NOMO-1 treated with dmso at 0.1 percent for 144 hours (cell line): ENCODE results near the gene COMP.

Experiments
- DNase-seq: peaks from one replicate; lab custom pipeline; 2025; ENCODE audit not compliant: unreplicated experiment; lab: John Stamatoyannopoulos, UW

COMP gene

DNA sequence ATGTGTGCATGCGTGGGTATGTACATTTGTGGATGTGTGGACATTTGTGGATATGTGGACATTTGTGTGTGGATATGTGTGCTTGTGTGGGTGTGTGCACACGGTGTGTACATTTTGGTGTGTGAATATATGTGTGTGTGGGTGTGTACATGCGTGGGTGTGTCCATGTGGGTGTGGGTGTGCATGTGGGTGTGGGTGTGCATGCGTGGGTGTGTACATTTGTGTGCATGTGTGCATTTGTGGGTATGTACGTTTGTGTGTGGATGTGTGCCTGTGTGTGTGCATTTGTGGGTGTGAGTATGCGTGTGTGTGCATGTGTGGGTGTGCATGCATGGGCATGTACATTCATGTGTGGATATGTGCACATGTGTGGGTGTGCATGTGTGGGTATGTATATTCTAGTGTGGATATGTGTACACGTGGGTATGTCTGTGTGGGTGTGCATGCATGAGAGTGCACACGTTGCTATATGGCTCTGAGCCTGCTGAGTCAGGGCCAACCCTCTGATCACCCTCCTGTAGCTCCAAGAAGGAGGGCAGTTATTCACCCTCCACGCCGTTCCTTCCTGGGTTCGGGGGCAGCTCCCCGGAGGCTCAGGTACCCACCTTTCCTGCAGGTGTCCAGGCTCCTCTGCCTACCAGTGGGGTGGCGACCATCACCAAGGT, 20.3 kb downstream of the COMP start:
- no peak for DNase-seq

DNA sequence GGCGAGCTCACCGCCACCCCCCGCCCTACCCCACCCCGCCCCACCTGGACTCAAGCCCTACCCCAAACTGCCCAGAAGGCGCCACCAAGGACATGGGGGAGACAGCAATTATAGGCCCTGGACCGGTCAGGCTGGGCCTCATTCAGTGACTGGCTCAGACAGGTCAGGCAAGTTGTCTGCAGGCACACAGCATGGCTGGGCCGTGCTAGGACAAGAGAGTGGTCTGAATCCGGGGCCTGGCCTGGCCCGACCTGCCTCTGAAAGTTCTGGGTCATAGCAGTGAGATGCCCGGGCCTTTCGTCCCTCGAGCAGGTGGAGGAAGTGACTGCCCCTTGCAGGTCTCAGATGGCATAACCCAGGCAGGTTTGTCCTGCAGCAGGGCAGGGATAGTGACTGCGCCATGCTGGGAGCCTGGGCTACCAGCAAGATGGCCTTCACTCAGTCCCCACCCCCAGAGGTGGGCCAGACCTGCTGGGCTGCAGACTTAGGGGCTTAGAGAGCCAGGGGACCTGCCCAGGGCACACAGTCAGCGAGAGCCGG, 21.0 kb downstream of the COMP start:
- no peak for DNase-seq

DNA sequence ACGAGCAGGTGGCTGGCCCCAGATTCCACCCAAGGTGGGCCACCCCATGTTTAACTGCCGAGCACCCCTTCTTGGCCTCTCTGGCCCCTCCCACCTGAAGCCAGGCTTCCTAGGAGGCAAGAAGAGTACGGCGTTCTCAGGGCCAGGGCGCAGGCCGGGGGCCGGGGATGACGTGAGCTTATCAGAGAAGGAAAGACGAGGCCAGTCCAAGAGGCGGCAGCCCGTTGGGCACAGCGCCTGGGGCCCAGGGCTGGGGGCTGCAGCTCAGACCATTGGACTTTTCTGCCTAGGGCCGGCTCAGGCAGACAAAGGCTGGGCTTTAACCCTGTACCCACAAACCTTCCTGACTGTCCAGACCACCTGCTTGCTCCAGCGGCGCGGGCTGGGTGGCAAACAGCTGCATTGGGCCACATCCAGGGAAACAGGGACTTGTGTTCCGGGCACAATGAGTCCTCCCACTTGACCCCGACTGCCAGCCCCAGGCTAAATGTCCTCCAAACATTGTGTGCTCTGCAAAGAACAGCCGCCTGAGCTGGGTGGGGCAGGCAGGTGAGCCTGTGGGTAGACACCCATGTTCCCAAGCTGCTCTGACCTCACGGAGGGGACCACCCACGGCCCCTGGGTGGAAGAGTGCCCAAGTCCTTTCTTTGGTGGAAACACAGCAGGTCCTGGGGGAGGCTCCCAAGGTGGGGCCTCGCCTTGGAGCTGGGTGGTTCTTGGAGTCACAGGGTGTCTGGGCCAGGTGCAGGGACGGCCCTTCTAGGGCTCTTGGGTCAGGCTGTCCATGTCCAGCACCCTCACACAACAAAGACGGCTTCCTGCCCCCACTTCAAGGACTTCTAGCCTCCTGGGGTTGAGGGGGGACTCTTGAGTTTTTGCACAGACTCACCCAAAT, 21.9 kb downstream of the COMP start:
- no peak for DNase-seq

DNA sequence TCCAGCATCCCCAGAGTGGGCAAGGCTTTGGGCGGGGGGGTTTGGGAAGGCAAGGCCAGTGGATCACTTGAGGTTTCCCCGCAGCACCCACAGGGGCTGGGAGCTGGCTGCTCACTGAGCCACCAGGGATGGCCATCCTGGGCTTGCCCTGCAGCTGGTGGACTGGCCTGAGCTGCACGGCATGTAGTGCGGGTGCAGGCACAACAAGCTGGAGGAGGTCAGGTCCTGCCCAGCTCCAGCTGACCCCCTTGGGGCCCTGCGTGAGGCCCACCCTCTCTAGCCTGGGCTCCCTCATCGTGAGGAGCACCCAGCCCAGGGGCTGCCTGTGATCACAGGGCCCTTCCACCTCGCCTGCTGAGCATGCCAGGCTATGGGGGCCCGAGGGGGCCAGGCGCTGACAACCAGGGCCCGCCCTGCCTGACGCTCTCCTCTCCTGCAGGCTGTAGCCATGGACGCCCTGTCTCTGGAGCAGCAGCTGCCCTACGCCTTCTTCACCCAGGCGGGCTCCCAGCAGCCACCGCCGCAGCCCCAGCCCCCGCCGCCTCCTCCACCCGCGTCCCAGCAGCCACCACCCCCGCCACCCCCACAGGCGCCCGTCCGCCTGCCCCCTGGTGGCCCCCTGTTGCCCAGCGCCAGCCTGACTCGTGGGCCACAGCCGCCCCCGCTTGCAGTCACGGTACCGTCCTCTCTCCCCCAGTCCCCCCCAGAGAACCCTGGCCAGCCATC, 22.9 kb downstream of the COMP start:
- no peak for DNase-seq

GRCh38 chr19:18765224-18765623, 25.9 kb downstream of the COMP start:
- no peak for DNase-seq

DNA sequence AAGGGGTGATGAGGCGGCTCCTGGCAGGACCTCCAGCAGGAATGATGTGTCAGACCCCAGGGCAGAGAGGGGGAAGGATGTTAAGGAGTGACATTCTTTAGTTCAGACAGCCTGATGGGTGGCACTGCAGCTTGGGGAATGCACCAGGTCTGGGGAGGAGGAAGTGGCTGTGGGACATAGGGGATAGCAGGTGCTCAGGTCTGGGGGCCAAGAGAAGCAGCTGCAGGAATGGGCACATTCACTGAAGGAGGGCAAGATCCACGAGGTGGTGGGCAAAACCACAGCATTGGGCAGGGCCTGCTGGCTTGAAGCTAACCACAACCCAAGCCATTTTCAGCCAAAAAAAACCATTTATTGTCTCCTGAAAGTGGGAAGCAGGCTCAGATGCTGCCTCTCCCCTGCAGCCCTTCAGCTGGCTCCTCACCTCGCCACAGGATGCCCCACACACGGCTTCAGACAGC, 26.5 kb downstream of the COMP start:
- no peak for DNase-seq

DNA sequence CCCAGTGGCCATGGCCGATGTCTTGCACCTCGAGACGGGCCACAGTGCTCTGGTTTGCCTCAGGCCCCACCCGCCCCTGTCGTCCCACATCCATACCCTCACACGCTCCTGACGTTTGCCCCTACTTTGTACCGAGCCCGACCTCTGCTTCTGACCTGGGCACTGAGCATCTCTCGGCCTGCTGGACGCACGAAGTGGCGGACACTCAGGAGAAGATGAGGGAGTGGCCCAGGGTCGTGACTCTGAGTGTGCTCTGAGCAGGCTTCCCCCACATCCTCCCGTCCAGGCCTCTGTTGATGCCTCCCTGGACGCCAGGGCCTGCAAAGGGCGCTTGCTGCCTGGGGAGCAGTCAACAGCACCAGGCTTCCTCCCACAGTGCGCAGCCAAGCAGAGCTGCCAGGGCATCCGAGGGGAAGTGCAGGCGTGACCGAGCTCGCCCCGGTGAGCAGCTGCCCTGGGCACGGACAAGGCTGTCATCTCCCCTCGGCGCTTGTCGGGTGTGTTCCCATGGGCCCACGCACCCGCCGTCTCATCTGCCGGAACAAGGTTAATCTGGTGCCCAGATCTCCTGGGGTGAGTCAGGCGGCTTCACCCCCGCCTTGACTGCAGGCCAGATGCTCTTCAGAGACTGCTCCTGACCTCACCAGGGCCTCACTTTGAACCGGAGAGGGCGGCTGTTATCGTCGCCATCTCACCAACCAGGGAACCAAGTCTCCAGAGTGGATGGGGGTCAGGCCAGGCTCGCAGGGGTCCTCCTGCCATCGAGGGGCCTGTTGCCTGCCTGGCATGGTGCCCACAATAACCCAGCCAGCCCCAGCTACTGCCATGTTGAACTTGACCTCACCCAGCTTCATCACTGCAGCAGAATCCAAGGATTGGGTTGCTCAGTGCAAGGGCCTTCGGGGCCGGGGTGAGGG, 27.2 kb downstream of the COMP start:
- no peak for DNase-seq

- no peak for DNase-seq
Observed at GRCh38 chr19:18762125-18763023, 28.7 kb downstream of the COMP start.

DNA sequence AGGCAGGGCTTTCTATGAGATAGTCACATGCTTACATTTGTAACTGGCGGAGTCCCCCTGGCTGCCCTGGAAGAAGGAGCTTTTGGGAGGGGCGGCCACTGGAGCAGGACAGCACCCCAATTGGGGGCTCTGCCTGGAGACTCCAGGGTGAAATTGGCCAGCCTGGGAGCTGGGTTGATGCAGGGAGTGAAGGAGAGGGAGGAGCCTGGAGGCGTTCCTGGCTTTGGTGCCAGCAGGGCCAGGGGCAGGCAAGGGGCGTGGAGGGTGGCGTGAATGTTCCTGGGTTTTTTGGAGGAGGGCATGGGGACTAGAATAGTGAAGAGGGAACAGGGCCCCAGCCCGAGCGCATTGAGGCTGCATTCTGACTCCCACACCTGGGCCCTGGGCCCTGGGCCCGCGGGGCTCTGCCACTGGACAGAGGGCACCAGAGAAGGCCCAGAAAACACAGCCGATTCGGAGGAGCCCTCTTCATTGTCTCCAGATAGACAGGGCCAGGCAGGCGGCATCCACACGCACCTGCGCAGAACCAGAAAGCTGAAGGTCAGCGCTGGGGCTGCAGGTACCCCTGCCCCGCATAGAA, 29.5 kb downstream of the COMP start:
- DNase-seq: no peak

DNA sequence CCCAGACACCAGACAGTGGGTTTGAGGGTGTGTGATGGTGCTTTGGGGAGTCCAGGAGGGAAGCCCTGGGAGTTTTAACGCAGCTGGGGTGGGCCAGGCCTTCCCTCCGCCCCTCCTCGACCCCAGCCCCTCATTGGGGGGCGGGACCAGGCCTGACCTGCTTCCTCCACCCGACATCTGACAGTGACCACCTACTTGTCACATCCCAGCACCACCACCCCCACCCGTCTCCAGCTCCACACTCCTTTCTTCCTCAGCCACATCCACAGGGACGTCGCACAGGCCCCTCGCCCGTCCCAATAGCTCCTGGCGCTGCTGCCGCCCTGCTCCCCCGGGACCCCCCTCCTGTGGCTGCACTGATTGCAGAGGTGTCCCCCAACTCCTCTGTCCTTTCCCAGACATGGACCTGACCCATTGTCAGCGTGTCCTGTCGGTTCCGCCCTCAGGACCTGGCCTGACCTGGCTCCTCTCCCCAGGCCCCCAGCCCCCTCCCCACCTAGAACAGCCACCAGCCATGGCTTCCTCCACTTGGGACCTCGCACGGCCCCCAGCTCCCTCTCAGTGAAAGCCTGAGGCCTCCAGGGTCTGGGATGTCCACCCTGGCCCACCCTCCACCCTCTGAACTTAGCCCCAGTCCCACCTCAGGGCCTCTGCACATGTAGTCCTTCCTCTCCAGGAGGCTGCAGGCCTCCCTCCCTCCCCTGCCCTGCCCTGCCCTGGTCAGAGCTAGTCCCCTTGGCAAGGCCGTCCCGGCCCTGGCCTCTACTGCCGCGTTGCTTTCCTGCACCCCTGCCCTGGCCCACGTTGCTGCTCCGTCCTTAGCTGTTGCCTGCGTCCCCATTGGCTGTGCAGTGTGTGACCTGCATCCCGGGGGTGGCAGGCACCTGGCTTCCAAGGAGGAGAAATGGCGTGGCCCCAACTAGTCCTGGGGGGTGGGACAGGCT, 30.4 kb downstream of the COMP start:
- DNase-seq: no peak

DNA sequence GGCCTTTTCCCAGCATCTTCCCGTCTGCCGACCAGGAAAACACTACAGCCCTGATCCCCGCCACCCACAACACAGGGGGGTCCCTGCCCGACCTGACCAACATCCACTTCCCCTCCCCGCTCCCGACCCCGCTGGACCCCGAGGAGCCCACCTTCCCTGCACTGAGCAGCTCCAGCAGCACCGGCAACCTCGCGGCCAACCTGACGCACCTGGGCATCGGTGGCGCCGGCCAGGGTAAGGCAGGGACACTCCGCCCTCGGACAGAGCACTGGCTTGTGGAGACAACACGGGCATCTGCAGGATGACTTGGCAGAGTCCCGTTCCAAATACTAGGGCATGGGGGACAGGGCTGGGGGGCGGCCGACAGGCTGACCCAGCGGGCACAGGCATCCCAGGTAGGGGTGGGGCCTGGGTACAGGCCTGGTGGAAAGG, 31.1 kb downstream of the COMP start:
- DNase-seq: no peak

GRCh38 chr19:18759304-18759994, 31.7 kb downstream of the COMP start:
- no peak for DNase-seq

DNA sequence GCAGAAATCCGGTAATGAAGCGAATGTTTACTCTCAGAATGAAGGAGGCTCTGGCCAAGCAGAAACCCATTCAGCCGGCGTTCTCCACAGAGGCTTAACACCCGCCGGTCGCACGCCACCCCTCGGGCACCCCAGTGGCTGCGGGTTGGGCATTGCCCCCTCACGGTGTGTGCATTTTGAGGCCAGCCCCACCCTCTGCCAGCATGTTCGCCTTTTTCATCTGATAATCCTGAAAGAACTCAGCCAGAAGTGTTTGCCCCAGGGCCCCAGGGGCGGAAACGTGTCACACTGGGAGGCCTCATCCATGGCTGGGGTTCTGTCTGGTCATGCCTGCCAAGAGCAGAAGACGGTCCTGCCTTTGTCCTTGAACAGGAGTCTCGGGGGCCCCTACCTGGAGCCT, 34.2 kb downstream of the COMP start:
- DNase-seq: no peak

DNA sequence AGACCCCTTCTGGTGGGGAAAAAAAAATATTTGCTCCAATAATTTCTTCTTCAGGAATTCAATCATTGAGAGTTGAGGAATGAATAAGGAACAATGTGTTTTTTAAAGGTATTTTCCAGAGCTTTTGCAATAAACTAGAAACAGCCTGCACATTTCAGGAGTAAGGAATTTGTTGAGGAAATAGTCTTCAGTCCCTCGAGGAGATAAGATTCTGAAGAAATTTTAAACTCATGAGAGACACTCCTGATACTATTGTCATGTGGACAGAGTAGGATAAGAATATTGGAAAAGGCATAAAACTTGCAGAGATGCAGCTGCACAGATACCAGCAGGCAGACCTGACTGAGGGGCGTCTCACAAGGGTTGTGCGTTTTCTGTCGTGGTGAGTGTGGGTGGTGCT, 36.6 kb downstream of the COMP start:
- no peak for DNase-seq

DNA sequence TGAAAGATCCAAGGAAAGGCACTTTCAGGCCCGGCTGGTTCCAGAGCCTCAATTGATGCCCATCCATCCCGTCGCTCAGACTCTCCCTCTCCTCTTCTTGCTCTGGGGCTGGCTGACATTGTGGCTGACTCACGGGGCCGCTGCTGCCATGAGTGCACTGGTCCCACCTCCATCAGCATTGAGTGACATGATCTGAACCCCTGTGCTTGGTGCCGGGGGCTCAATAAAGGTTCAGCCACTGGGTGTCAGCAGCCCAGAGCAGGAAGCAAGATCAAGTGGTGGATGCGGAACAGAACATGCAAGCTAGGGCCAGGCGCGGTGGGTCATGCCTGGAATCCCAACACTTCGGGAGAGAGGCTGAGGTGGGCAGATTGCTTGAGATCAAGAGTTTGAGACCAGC, 39.5 kb downstream of the COMP start:
- DNase-seq: no peak

DNA sequence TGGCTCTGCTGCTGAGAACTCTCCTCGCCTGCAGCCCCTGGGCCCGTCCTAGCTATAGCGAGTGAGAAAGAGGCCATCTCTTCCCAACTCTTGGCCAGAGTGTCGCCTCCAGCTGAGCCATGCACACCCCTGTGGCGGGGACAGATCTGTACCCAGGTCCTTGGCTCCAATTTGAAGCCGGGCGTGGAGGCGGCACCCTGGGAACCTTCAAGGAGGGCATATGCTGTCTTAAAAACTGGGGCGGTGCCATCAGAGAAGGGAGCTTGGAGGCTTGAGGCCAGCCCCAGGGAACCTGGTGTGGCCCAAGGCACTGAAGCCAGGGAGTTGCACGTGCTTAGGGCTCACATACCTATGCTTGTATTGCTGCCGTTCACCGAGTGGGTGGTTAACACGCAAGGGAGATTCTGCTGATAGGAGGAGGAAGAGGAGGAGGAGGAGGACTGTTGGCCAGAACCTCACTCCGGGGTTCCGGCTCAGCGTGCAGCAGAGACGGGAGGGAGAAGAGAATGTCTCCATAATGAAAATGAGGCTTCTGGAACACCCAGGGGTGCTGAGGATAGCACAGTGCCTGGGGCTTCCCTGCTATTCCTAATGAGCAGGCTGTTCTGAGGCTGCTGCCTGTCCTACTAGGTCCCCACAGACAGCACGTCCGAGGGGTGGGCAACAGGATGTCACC, 40.7 kb downstream of the COMP start:
- no peak for DNase-seq
